Activated naive CD8-positive, alpha-beta T cell treated with anti-CD3 and anti-CD28 coated beads for 36 hours (primary cell): ENCODE data around the gene PHF11. TPM values are rescaled to one million over a fixed set of nuclear protein-coding genes. Genes with fewer than 3 reads are reported as not detected.
A peak's percentile ranks its signal among the peaks of the same experiment; 100 is the strongest.
"Not testable (repeated sequence)": the region's sequence is repeated elsewhere in the genome, so short reads cannot be mapped to it uniquely, and the experiment has no call there.

Experiments used
- DNase-seq: peaks from one replicate; pipeline ENCODE4 v3.0.0; 2021
- H3K27ac Mint-ChIP-seq: one replicate; pipeline ENCODE4 v1.8.0; 2022; ENCODE audit warnings: mild to moderate bottlenecking, moderate library complexity, mixed read lengths
- H3K27me3 Mint-ChIP-seq: one replicate; pipeline ENCODE4 v1.8.0; 2022; ENCODE audit warnings: mild to moderate bottlenecking, mixed read lengths
- H3K36me3 Mint-ChIP-seq: one replicate; pipeline ENCODE4 v1.8.0; 2021; ENCODE audit warnings: mild to moderate bottlenecking, mixed read lengths
- H3K4me1 Mint-ChIP-seq: one replicate; pipeline ENCODE4 v1.8.0; 2021; ENCODE audit warnings: mixed read lengths
- H3K4me3 Mint-ChIP-seq: one replicate; pipeline ENCODE4 v1.8.0; 2022; ENCODE audit warnings: mild to moderate bottlenecking, moderate library complexity, mixed read lengths
- H3K9me3 Mint-ChIP-seq: one replicate; pipeline ENCODE4 v1.8.0; 2022; ENCODE audit warnings: mixed read lengths
- total RNA-seq, 2 experiments: library from RNA; stranded (reverse); gene quantifications; one replicate each; pipeline ENCODE4 v1.2.3, GENCODE V29; 2021

PHF11 gene
- total RNA-seq, 2 experiments from 2014 or later: 53.6 to 61.5 TPM

GRCh38 chr13:49549289-49549688 is 53.5 kb downstream of the PHF11 start:
- no peak for DNase-seq
- H3K36me3 Mint-ChIP-seq: peaks cover 8% of the 10 kb centered on the region
- H3K4me3 Mint-ChIP-seq: no peak overlapping the region
- H3K4me1 Mint-ChIP-seq: peaks cover 2% of the 10 kb centered on the region
- H3K9me3 Mint-ChIP-seq: no peaks in the 10 kb centered on the region
- no peak overlapping the region for H3K27ac Mint-ChIP-seq
- no peaks in the 10 kb centered on the region for H3K27me3 Mint-ChIP-seq

GRCh38 chr13:49550942-49551644 is 55.3 kb downstream of the PHF11 start:
- Mint-ChIP-seq H3K36me3 (peaks cover 12% of the 10 kb centered on the region), H3K27ac (no peak overlapping the region), H3K4me3 (no peak overlapping the region), H3K9me3 (no peaks in the 10 kb centered on the region), H3K4me1 (peaks cover 2% of the 10 kb centered on the region), H3K27me3 (no peaks in the 10 kb centered on the region)
- DNase-seq: no peak

GRCh38 chr13:49553888-49554287 is 58.1 kb downstream of the PHF11 start:
- Mint-ChIP-seq H3K27me3 (no peaks in the 10 kb centered on the region), H3K4me1 (no peaks in the 10 kb centered on the region), H3K27ac (no peak overlapping the region)

GRCh38 chr13:49554387-49554786 is 58.6 kb downstream of the PHF11 start:
- no peak overlapping the region for H3K4me3 Mint-ChIP-seq
- H3K27ac Mint-ChIP-seq: no peak overlapping the region
- peaks cover 19% of the 10 kb centered on the region for H3K36me3 Mint-ChIP-seq
- no peaks in the 10 kb centered on the region for H3K4me1 Mint-ChIP-seq
- DNase-seq: no peak
- H3K9me3 Mint-ChIP-seq: no peaks in the 10 kb centered on the region
- H3K27me3 Mint-ChIP-seq: no peaks in the 10 kb centered on the region

More at GRCh38 chr13:49553888-49554287, 58.1 kb downstream of the PHF11 start:
- Mint-ChIP-seq H3K4me3 (no peak overlapping the region), H3K36me3 (peaks cover 14% of the 10 kb centered on the region), H3K9me3 (no peaks in the 10 kb centered on the region)
- no peak for DNase-seq

- peaks cover 35% of the 10 kb centered on the region for H3K36me3 Mint-ChIP-seq
- no peak overlapping the region for H3K4me3 Mint-ChIP-seq
- DNase-seq: no peak
- H3K9me3 Mint-ChIP-seq: no peaks in the 10 kb centered on the region
- no peaks in the 10 kb centered on the region for H3K27me3 Mint-ChIP-seq
- H3K27ac Mint-ChIP-seq: no peak overlapping the region
- peaks cover 14% of the 10 kb centered on the region for H3K4me1 Mint-ChIP-seq
Observed at GRCh38 chr13:49559006-49559405, 63.3 kb downstream of the PHF11 start.

GRCh38 chr13:49560270-49561061 is 64.7 kb downstream of the PHF11 start:
- DNase-seq: no peak
- Mint-ChIP-seq H3K36me3 (peaks cover 38% of the 10 kb centered on the region), H3K9me3 (no peaks in the 10 kb centered on the region), H3K27ac (no peak overlapping the region), H3K4me3 (no peak overlapping the region), H3K4me1 (peaks cover 14% of the 10 kb centered on the region), H3K27me3 (no peaks in the 10 kb centered on the region)

GRCh38 chr13:49561062-49561410 is 65.3 kb downstream of the PHF11 start:
- H3K36me3 Mint-ChIP-seq: peaks cover 38% of the 10 kb centered on the region

GRCh38 chr13:49563516-49563915 is 67.8 kb downstream of the PHF11 start:
- Mint-ChIP-seq H3K4me3 (no peak overlapping the region), H3K36me3 (peaks cover 40% of the 10 kb centered on the region), H3K9me3 (no peaks in the 10 kb centered on the region), H3K4me1 (peaks cover 15% of the 10 kb centered on the region), H3K27ac (no peak overlapping the region), H3K27me3 (no peaks in the 10 kb centered on the region)
- DNase-seq: no peak

More at GRCh38 chr13:49561062-49561410, 65.3 kb downstream of the PHF11 start:
- peaks cover 14% of the 10 kb centered on the region for H3K4me1 Mint-ChIP-seq
- DNase-seq: no peak
- no peaks in the 10 kb centered on the region for H3K9me3 Mint-ChIP-seq
- no peak overlapping the region for H3K27ac Mint-ChIP-seq
- H3K4me3 Mint-ChIP-seq: no peak overlapping the region
- no peaks in the 10 kb centered on the region for H3K27me3 Mint-ChIP-seq

GRCh38 chr13:49565461-49565860 is 69.7 kb downstream of the PHF11 start:
- H3K4me1 Mint-ChIP-seq: peaks cover 24% of the 10 kb centered on the region
- not testable (repeated sequence) for H3K9me3 Mint-ChIP-seq, H3K27me3 Mint-ChIP-seq, H3K4me3 Mint-ChIP-seq, H3K27ac Mint-ChIP-seq, DNase-seq
- peaks cover 25% of the 10 kb centered on the region for H3K36me3 Mint-ChIP-seq

- Mint-ChIP-seq H3K4me1 (peaks cover 25% of the 10 kb centered on the region), H3K27ac (no peak overlapping the region), H3K4me3 (no peak overlapping the region), H3K9me3 (no peaks in the 10 kb centered on the region), H3K36me3 (peaks cover 17% of the 10 kb centered on the region), H3K27me3 (no peaks in the 10 kb centered on the region)
- no peak for DNase-seq
Observed at GRCh38 chr13:49566461-49566860, 70.7 kb downstream of the PHF11 start.

- Mint-ChIP-seq H3K27me3 (no peaks in the 10 kb centered on the region), H3K4me1 (peaks cover 30% of the 10 kb centered on the region), H3K9me3 (no peaks in the 10 kb centered on the region), H3K36me3 (peaks cover 17% of the 10 kb centered on the region), H3K27ac (no peak overlapping the region), H3K4me3 (no peak overlapping the region)
- DNase-seq: no peak
Observed at GRCh38 chr13:49567491-49567890, 71.7 kb downstream of the PHF11 start.

GRCh38 chr13:49569993-49570689 is 74.4 kb downstream of the PHF11 start:
- peak overlapping the region; percentile 73 for H3K27ac Mint-ChIP-seq
- no peaks in the 10 kb centered on the region for H3K9me3 Mint-ChIP-seq
- peaks cover 30% of the 10 kb centered on the region for H3K4me1 Mint-ChIP-seq
- no peaks in the 10 kb centered on the region for H3K27me3 Mint-ChIP-seq
- peaks cover 6% of the 10 kb centered on the region for H3K36me3 Mint-ChIP-seq
- no peak for DNase-seq
- no peak overlapping the region for H3K4me3 Mint-ChIP-seq

- Mint-ChIP-seq H3K27me3 (no peaks in the 10 kb centered on the region), H3K4me3 (no peak overlapping the region), H3K27ac (no peak overlapping the region), H3K4me1 (peaks cover 30% of the 10 kb centered on the region), H3K9me3 (no peaks in the 10 kb centered on the region), H3K36me3 (peaks cover 6% of the 10 kb centered on the region)
- DNase-seq: no peak
Observed at GRCh38 chr13:49571299-49572240, 75.8 kb downstream of the PHF11 start.
